Measurements from ENCODE around the gene MRAS. TPM values are rescaled to one million over a fixed set of nuclear protein-coding genes. Genes with fewer than 3 reads are reported as not detected.

MRAS gene
- total and polyA plus RNA-seq, 2 of the 8 experiments (the other 6 are each of a cell fraction or from before 2014, with no cell fraction given) = 10.6 to 16.2 TPM

DNA sequence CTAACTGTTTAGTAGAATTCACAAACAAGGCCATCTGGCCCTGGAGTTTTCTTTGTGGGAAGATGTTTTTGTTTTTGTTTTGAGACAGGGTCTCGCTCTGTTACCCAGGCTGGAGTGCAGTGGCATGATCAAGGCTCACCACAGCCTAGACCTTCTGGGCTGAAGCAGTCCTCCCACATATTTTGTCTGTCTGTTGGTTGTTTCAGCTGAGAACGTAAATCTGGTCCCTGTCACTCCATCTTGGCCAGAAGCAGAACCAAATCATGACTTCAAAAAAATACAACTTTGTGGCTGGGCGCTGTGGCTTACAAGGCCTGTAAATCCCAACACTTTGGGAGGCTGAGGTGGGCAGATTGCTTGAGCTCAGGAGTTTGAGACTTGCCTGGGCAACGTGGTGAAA, 27.1 kb downstream of the MRAS start (continued):
- TF ChIP-seq KDM4A (IDR thresholded peaks at IDR 0.05; ENCODE audit: low read depth, low read length, severe bottlenecking) (no peak), POLR2A (IDR thresholded peaks at IDR 0.05; ENCODE audit: control extremely low read depth in 1 of 2, low read depth in 2 of 2, low read length in 2 of 2) (no peak), BRCA1 (IDR thresholded peaks at IDR 0.05; ENCODE audit: low read depth, low read length) (no peak)
- TF ChIP-seq, protein P1, sequence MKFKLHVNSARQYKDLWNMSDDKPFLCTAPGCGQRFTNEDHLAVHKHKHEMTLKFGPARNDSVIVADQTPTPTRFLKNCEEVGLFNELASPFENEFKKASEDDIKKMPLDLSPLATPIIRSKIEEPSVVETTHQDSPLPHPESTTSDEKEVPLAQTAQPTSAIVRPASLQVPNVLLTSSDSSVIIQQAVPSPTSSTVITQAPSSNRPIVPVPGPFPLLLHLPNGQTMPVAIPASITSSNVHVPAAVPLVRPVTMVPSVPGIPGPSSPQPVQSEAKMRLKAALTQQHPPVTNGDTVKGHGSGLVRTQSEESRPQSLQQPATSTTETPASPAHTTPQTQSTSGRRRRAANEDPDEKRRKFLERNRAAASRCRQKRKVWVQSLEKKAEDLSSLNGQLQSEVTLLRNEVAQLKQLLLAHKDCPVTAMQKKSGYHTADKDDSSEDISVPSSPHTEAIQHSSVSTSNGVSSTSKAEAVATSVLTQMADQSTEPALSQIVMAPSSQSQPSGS (IDR thresholded peaks at IDR 0.05; ENCODE audit: low read length) = no peak
